Mammary epithelial cell (primary cell): ENCODE data around the gene SCAP.

Experiments used
- EZH2 ChIP-seq: IDR thresholded peaks from 2 replicates; pipeline ENCODE4 v1.6.1; 2012; ENCODE audit warnings: low read length, inconsistent platforms, borderline replicate concordance
- TF ChIP-seq, protein P1 (sequence below), 2 donors: IDR thresholded peaks in 1 of 2; conservative IDR thresholded peaks in 1 of 2; 2 replicates each; pipeline ENCODE4 v1.5.1; 2011 to 2012; ENCODE audit warnings: inconsistent platforms in 2 of 2, low read length in 2 of 2, mild to moderate bottlenecking in 2 of 2, control low read depth in 1 of 2, low read depth in 1 of 2; ENCODE audit not compliant: insufficient read depth in 1 of 2; ENCODE audit errors: extremely low read depth in 1 of 2

DNA sequence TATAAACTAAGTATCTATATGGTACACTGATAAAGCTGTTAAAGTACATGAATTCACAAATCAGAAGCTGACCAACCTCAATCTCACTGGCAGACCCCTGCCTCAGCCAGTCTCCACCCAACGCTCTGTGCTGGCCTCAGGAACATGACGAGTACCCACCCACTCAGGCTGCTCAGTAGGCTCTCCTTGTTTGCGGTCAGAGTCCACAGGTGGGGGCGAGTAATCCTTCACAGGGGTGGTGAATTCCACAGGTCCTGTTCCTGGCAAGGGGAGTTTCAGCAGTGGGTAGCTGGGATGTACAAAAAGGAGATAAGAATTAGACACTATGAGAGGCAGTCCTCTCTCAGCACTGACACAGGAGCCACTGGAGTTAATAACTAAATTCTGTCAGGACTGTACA is 40.9 kb downstream of the SCAP start:
- TF ChIP-seq, protein P1, sequence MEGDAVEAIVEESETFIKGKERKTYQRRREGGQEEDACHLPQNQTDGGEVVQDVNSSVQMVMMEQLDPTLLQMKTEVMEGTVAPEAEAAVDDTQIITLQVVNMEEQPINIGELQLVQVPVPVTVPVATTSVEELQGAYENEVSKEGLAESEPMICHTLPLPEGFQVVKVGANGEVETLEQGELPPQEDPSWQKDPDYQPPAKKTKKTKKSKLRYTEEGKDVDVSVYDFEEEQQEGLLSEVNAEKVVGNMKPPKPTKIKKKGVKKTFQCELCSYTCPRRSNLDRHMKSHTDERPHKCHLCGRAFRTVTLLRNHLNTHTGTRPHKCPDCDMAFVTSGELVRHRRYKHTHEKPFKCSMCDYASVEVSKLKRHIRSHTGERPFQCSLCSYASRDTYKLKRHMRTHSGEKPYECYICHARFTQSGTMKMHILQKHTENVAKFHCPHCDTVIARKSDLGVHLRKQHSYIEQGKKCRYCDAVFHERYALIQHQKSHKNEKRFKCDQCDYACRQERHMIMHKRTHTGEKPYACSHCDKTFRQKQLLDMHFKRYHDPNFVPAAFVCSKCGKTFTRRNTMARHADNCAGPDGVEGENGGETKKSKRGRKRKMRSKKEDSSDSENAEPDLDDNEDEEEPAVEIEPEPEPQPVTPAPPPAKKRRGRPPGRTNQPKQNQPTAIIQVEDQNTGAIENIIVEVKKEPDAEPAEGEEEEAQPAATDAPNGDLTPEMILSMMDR (conservative IDR thresholded peaks at IDR 0.05 in 1 of 2, IDR thresholded peaks at IDR 0.05 in 1 of 2; ENCODE audit: extremely low read depth in 1 of 2, insufficient read depth in 1 of 2, low read depth in 1 of 2, low read length in 2 of 2), result no peak
- TF ChIP-seq EZH2, result no peak
